K562 (cell line): Measurements from ENCODE around the gene PRR14. TPM values are rescaled to one million over a fixed set of nuclear protein-coding genes. Genes with fewer than 3 reads are reported as not detected.
A peak's percentile ranks its signal among the peaks of the same experiment; 100 is the strongest.

Experiments used
- CAMTA2 ChIP-seq: fragments of 250-450 bp; sonication (Bioruptor Pico); conservative IDR thresholded peaks from 2 replicates; pipeline ENCODE4 v1.5.1; 2022
- ETV1 ChIP-seq: fragments of 450-650 bp; conservative IDR thresholded peaks from 2 replicates; pipeline ENCODE4 v1.6.1; 2016; ENCODE audit warnings: missing genetic modification characterization, control low read depth, low read depth, missing compliant biosample characterization
- FOSL1 ChIP-seq: fragments of 200-800 bp; sonication (Bioruptor generic); conservative IDR thresholded peaks from 2 replicates; pipeline ENCODE4 v1.6.1; 2016; ENCODE audit warnings: missing genetic modification characterization, missing compliant biosample characterization
- MAFF ChIP-seq: IDR thresholded peaks from 2 replicates; pipeline ENCODE4 v1.6.1; 2012; ENCODE audit warnings: low read length, improper control_type of control experiment
- POLR3G ChIP-seq: IDR thresholded peaks from 2 replicates; pipeline ENCODE4 v1.6.1; 2011; ENCODE audit not compliant: insufficient read length, insufficient replicate concordance; ENCODE audit errors: extremely low read depth
- RFX1 ChIP-seq: fragments of 450-650 bp; IDR thresholded peaks from 2 replicates; pipeline ENCODE4 v1.6.1; 2016; ENCODE audit warnings: mild to moderate bottlenecking, moderate library complexity
- SMARCA5 ChIP-seq: fragments of 450-650 bp; IDR thresholded peaks from 2 replicates; pipeline ENCODE4 v1.6.1; 2016
- ZFPM2 ChIP-seq: fragments of 250-450 bp; sonication (Bioruptor Pico); IDR thresholded peaks from 2 replicates; pipeline ENCODE4 v1.5.1; 2022; ENCODE audit warnings: mild to moderate bottlenecking
- polyA plus RNA-seq, 8 experiments: library from polyadenylated mRNA; depleted of rRNA in 4 of 8; stranded (reverse) in 5 of 8; unstranded in 3 of 8; fragments of >200 nt; fragmentation: Nextera tagmentation in 2 of 8; fragmentation: Illumina TruSeq in 1 of 8; extraction: Ambion mirVana in 2 of 8; extraction: Trizol in 1 of 8; gene quantifications; 2 replicates each; pipeline versions ENCODE4 v1.2.1 to v1.2.3, GENCODE V29; 2011 to 2014; ENCODE audit warnings: inconsistent platforms in 1 of 8, missing spikeins in 1 of 8
- total RNA-seq, 7 experiments: library from RNA; depleted of rRNA in 6 of 7; stranded (reverse); fragments of >200 nt in 6 of 7; fragmentation: Illumina TruSeq in 2 of 7; extraction: Trizol in 2 of 7; gene quantifications; 2 replicates each; pipeline versions ENCODE4 v1.2.1 to v1.2.3, GENCODE V29; 2011 to 2021; ENCODE audit warnings: low replicate concordance in 1 of 7
- TF ChIP-seq, protein P1 (sequence below): fragments of 450-650 bp; IDR thresholded peaks from 2 replicates; pipeline ENCODE4 v1.6.1; 2016; ENCODE audit warnings: borderline replicate concordance
- TF ChIP-seq, protein P2 (sequence below): fragments of 450-650 bp; IDR thresholded peaks from 2 replicates; pipeline ENCODE4 v1.6.1; 2017; ENCODE audit warnings: antibody characterized with exemption, mild to moderate bottlenecking
- TF ChIP-seq, protein P3 (sequence below): fragments of 250-450 bp; sonication (Bioruptor Pico); IDR thresholded peaks from 2 replicates; pipeline ENCODE4 v1.5.0; 2021
- TF ChIP-seq, protein P4 (sequence below): fragments of 450-650 bp; IDR thresholded peaks from 2 replicates; pipeline ENCODE4 v1.6.1; 2016; ENCODE audit warnings: missing biosample characterization, missing genetic modification characterization
- TF ChIP-seq, protein P5 (sequence below): sonication (generic); formaldehyde crosslinking; IDR thresholded peaks from 2 replicates; pipeline ENCODE4 v1.8.0; 2022; ENCODE audit warnings: mild to moderate bottlenecking, missing genetic modification reagents

The PRR14 gene
- total and polyA plus RNA-seq, 9 of the 15 experiments (the other 6 are each of a cell fraction or from before 2014, with no cell fraction given), result 2.2 to 63.1 (median 11.5) TPM

DNA sequence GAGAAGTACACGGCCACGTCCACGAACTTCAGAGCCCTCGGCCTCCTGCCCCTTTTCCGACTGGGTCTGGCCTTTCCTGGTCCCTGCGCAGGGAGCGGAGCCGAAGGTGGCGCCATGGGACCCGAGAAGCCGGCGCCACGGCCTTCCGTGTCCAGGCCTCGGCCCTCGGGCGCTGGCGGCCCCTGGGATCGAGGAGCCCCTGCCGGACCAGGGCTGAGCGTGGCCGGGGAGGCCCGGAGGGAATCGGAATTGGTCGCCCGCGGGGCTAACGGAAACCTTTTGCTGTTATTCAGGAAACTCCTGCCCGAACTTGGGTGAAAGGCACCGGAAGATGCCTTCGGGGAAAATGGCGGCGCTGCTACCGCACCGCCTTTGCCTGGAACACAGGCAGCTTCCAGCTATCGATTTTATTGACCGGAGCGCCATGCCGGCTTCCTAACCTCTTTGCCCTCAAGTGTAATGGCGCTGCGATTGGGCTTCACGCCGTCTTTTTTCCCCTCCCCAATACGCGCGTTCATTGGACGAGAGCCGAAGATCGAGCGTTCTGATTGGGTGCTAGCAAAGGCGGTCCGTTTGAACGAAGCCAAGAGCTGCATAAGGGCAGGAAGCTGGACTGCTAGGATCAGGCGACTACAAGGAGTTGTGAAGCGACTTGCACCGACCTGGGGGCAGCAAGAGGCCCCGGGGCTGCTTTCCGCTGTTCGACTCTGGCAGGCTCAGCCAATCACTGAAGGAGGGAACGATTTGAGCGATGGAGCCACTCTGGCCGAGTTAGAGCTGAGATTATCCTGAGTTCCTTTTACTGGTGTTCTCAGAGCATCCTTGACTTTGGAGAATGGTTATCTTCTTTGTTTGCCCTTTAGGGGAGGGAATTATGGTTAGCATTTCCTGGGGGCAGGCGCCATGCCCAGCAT, 40.6 kb upstream of the PRR14 start, which contains the start of gene ZNF689 (continued):
- TF ChIP-seq, protein P1, sequence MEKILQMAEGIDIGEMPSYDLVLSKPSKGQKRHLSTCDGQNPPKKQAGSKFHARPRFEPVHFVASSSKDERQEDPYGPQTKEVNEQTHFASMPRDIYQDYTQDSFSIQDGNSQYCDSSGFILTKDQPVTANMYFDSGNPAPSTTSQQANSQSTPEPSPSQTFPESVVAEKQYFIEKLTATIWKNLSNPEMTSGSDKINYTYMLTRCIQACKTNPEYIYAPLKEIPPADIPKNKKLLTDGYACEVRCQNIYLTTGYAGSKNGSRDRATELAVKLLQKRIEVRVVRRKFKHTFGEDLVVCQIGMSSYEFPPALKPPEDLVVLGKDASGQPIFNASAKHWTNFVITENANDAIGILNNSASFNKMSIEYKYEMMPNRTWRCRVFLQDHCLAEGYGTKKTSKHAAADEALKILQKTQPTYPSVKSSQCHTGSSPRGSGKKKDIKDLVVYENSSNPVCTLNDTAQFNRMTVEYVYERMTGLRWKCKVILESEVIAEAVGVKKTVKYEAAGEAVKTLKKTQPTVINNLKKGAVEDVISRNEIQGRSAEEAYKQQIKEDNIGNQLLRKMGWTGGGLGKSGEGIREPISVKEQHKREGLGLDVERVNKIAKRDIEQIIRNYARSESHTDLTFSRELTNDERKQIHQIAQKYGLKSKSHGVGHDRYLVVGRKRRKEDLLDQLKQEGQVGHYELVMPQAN, result peak; percentile 47; the same call in 1 of the 2 replicates
- TF ChIP-seq POLR3G, result no peak
- no peak for TF ChIP-seq RFX1
- no peak for TF ChIP-seq ZFPM2
- no peak for TF ChIP-seq SMARCA5
- TF ChIP-seq FOSL1 (tag), result no peak; the same call in 1 of the 2 replicates
- TF ChIP-seq, protein P2, sequence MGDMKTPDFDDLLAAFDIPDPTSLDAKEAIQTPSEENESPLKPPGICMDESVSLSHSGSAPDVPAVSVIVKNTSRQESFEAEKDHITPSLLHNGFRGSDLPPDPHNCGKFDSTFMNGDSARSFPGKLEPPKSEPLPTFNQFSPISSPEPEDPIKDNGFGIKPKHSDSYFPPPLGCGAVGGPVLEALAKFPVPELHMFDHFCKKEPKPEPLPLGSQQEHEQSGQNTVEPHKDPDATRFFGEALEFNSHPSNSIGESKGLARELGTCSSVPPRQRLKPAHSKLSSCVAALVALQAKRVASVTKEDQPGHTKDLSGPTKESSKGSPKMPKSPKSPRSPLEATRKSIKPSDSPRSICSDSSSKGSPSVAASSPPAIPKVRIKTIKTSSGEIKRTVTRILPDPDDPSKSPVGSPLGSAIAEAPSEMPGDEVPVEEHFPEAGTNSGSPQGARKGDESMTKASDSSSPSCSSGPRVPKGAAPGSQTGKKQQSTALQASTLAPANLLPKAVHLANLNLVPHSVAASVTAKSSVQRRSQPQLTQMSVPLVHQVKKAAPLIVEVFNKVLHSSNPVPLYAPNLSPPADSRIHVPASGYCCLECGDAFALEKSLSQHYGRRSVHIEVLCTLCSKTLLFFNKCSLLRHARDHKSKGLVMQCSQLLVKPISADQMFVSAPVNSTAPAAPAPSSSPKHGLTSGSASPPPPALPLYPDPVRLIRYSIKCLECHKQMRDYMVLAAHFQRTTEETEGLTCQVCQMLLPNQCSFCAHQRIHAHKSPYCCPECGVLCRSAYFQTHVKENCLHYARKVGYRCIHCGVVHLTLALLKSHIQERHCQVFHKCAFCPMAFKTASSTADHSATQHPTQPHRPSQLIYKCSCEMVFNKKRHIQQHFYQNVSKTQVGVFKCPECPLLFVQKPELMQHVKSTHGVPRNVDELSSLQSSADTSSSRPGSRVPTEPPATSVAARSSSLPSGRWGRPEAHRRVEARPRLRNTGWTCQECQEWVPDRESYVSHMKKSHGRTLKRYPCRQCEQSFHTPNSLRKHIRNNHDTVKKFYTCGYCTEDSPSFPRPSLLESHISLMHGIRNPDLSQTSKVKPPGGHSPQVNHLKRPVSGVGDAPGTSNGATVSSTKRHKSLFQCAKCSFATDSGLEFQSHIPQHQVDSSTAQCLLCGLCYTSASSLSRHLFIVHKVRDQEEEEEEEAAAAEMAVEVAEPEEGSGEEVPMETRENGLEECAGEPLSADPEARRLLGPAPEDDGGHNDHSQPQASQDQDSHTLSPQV, result 0 out of 2 replicates have a peak, but pooled peaks have one; percentile 29
- no peak for TF ChIP-seq MAFF
- TF ChIP-seq, protein P3, sequence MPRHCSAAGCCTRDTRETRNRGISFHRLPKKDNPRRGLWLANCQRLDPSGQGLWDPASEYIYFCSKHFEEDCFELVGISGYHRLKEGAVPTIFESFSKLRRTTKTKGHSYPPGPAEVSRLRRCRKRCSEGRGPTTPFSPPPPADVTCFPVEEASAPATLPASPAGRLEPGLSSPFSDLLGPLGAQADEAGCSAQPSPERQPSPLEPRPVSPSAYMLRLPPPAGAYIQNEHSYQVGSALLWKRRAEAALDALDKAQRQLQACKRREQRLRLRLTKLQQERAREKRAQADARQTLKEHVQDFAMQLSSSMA (CRISPR knock-in tag), result no peak
- no peak for TF ChIP-seq CAMTA2 (CRISPR knock-in tag)
- TF ChIP-seq, protein P4, sequence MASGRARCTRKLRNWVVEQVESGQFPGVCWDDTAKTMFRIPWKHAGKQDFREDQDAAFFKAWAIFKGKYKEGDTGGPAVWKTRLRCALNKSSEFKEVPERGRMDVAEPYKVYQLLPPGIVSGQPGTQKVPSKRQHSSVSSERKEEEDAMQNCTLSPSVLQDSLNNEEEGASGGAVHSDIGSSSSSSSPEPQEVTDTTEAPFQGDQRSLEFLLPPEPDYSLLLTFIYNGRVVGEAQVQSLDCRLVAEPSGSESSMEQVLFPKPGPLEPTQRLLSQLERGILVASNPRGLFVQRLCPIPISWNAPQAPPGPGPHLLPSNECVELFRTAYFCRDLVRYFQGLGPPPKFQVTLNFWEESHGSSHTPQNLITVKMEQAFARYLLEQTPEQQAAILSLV (tag), result no peak
- TF ChIP-seq ETV1, result no peak; the same call in 1 of the 2 replicates
- TF ChIP-seq, protein P5, sequence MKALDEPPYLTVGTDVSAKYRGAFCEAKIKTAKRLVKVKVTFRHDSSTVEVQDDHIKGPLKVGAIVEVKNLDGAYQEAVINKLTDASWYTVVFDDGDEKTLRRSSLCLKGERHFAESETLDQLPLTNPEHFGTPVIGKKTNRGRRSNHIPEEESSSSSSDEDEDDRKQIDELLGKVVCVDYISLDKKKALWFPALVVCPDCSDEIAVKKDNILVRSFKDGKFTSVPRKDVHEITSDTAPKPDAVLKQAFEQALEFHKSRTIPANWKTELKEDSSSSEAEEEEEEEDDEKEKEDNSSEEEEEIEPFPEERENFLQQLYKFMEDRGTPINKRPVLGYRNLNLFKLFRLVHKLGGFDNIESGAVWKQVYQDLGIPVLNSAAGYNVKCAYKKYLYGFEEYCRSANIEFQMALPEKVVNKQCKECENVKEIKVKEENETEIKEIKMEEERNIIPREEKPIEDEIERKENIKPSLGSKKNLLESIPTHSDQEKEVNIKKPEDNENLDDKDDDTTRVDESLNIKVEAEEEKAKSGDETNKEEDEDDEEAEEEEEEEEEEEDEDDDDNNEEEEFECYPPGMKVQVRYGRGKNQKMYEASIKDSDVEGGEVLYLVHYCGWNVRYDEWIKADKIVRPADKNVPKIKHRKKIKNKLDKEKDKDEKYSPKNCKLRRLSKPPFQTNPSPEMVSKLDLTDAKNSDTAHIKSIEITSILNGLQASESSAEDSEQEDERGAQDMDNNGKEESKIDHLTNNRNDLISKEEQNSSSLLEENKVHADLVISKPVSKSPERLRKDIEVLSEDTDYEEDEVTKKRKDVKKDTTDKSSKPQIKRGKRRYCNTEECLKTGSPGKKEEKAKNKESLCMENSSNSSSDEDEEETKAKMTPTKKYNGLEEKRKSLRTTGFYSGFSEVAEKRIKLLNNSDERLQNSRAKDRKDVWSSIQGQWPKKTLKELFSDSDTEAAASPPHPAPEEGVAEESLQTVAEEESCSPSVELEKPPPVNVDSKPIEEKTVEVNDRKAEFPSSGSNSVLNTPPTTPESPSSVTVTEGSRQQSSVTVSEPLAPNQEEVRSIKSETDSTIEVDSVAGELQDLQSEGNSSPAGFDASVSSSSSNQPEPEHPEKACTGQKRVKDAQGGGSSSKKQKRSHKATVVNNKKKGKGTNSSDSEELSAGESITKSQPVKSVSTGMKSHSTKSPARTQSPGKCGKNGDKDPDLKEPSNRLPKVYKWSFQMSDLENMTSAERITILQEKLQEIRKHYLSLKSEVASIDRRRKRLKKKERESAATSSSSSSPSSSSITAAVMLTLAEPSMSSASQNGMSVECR (CRISPR knock-in tag), result no peak
